A549 (cell line): Measurements from ENCODE around the gene ETS2.

Source experiments
- CEBPB ChIP-seq, 2 experiments: fragments of >200 bp in 1 of 2; sonication (Bioruptor Twin) in 1 of 2; formaldehyde crosslinking in 1 of 2; IDR thresholded peaks; 2 replicates each; pipeline ENCODE4 v1.6.1; 2012 to 2016
- HES2 ChIP-seq: fragments of >200 bp; sonication (Bioruptor Twin); formaldehyde crosslinking; IDR thresholded peaks from 2 replicates; pipeline ENCODE4 v1.6.1; 2016
- MAFK ChIP-seq: fragments of 450-650 bp; IDR thresholded peaks from 2 replicates; pipeline ENCODE4 v1.6.1; 2014; ENCODE audit not compliant: partially characterized antibody
- MAX ChIP-seq: IDR thresholded peaks from 2 replicates; pipeline ENCODE4 v1.6.1; 2012
- NPAS2 ChIP-seq: fragments of 250-450 bp; sonication (Bioruptor Pico); IDR thresholded peaks from 2 replicates; pipeline ENCODE4 v1.8.0; 2022; ENCODE audit warnings: mild to moderate bottlenecking, moderate library complexity, borderline replicate concordance
- POLR2A ChIP-seq: IDR thresholded peaks from 2 replicates; pipeline ENCODE4 v1.6.1; 2012; ENCODE audit warnings: mild to moderate bottlenecking, low read length
- RAD21 ChIP-seq, 2 experiments: fragments of >200 bp in 1 of 2; sonication (Bioruptor Twin) in 1 of 2; formaldehyde crosslinking in 1 of 2; IDR thresholded peaks in 1 of 2; conservative IDR thresholded peaks in 1 of 2; 2 replicates in 1 of 2; 3 replicates in 1 of 2; pipeline ENCODE4 v1.6.1; 2012 to 2018; ENCODE audit warnings: inconsistent platforms in 1 of 2
- TFCP2L1 ChIP-seq: fragments of 250-450 bp; sonication (Bioruptor Pico); IDR thresholded peaks from 2 replicates; pipeline ENCODE4 v1.5.0; 2021; ENCODE audit warnings: mild to moderate bottlenecking
- TF ChIP-seq, protein P1 (sequence below): fragments of >200 bp; sonication (Bioruptor Twin); formaldehyde crosslinking; IDR thresholded peaks from 3 replicates; pipeline ENCODE4 v1.5.1; 2016

DNA sequence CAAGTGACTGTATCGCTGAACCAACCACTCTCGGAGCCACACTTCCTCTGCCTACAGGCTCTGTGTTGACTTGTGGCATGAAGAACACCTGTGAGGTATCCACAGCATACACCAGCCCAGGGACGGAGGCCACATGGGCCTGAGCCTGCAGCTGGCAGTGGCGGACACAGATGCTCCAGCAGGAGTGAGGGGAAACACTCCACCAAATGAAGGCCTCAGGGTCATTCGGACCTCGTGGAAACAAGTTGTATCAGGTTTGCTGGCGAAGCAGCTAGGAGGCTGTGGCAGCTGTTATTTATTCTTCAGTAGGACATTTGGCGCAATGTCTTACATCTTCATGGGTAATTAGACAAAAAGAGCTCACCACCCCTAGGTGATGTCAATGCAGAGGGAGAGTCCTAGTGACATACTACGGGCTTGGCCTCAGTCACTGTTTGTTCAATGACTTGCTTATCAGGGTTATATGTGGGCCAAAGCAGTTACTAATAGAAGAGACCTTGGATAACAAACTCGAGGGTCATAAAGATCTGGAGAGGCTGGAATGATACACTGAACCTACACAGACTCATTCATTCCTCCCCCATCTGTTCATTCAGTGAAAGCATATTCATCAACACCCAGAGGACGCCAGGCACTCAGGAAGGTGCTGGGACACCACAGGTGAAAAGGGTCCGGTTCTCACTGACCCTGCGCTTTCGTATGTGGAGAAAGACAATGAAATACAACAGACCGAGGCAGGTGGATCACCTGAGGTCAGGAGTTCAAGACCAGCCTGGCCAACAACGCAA, 11.6 kb upstream of the ETS2 start:
- TF ChIP-seq CEBPB (IDR thresholded peaks at IDR 0.05) (no peak), MAX (no peak), MAFK (no peak), HES2 (no peak), TFCP2L1 (CRISPR knock-in tag) (no peak), NPAS2 (CRISPR knock-in tag) (no peak), POLR2A (no peak), RAD21 (conservative IDR thresholded peaks at IDR 0.05 in 1 of 2, IDR thresholded peaks at IDR 0.05 in 1 of 2) (no peak)
- TF ChIP-seq, protein P1, sequence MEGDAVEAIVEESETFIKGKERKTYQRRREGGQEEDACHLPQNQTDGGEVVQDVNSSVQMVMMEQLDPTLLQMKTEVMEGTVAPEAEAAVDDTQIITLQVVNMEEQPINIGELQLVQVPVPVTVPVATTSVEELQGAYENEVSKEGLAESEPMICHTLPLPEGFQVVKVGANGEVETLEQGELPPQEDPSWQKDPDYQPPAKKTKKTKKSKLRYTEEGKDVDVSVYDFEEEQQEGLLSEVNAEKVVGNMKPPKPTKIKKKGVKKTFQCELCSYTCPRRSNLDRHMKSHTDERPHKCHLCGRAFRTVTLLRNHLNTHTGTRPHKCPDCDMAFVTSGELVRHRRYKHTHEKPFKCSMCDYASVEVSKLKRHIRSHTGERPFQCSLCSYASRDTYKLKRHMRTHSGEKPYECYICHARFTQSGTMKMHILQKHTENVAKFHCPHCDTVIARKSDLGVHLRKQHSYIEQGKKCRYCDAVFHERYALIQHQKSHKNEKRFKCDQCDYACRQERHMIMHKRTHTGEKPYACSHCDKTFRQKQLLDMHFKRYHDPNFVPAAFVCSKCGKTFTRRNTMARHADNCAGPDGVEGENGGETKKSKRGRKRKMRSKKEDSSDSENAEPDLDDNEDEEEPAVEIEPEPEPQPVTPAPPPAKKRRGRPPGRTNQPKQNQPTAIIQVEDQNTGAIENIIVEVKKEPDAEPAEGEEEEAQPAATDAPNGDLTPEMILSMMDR = no peak
